T follicular helper cell (primary cell): ENCODE results near the gene LIN28B.
"Not testable (repeated sequence)": the region's sequence is repeated elsewhere in the genome, so short reads cannot be mapped to it uniquely, and the experiment has no call there.

Source experiments
- DNase-seq: peaks from one replicate; pipeline ENCODE4 v3.0.0-alpha.2; 2020; ENCODE audit warnings: low read depth

The LIN28B gene

DNA sequence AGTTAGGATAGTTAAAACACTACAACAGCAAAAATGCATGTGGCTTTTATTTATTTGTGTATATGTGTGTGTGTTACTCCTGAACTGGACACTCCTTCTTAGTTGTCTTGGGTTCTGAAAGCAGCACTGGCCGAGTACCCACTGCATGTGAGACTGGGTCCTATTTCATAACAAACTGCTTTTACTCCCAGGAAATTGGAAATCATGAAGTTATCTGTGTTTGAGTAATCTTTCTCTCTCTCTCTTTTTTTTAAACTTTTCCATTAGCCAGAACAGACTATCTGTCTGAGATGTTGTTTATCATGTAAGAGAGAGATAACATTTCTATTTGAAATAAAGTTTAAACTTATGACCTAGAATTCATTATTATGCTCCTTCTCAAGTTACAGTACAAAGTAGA is 110.4 kb downstream of the LIN28B start:
- no peak for DNase-seq

- no peak for DNase-seq
Measured at GRCh38 chr6:105068407-105068806, 111.5 kb downstream of the LIN28B start.

- DNase-seq: no peak
Measured at GRCh38 chr6:105069821-105070445, 113.0 kb downstream of the LIN28B start.

- DNase-seq: no peak
Measured at GRCh38 chr6:105072798-105073199, 115.9 kb downstream of the LIN28B start.

DNA sequence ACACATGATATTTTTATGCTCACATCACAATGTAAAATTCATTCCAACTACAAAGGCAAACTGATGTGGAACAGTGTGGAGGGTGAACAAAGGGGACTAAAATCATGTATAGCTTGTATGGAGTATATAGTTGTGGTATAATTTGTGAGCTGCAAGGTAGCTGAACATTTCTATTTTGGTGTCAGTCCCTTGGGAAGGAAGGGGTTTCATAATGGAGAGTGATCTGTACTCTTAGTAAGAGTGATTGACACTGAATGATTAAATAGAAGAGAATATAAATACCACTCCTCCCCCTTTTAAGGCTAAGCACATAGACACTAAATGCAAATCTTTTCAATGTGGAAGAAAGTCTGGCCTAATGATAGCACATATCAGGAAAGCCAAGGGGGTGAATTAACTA is 118.3 kb downstream of the LIN28B start:
- no peak for DNase-seq

- not testable (repeated sequence) for DNase-seq
Measured at GRCh38 chr6:105076418-105076817, 119.5 kb downstream of the LIN28B start.

GRCh38 chr6:105077596-105078385 is 120.9 kb downstream of the LIN28B start:
- DNase-seq: no peak

GRCh38 chr6:105078386-105078708 is 121.4 kb downstream of the LIN28B start:
- no peak for DNase-seq

- no peak for DNase-seq
Measured at GRCh38 chr6:105080279-105080678, 123.4 kb downstream of the LIN28B start.

- not testable (repeated sequence) for DNase-seq
Measured at GRCh38 chr6:105081662-105082061, 124.8 kb downstream of the LIN28B start.

DNA sequence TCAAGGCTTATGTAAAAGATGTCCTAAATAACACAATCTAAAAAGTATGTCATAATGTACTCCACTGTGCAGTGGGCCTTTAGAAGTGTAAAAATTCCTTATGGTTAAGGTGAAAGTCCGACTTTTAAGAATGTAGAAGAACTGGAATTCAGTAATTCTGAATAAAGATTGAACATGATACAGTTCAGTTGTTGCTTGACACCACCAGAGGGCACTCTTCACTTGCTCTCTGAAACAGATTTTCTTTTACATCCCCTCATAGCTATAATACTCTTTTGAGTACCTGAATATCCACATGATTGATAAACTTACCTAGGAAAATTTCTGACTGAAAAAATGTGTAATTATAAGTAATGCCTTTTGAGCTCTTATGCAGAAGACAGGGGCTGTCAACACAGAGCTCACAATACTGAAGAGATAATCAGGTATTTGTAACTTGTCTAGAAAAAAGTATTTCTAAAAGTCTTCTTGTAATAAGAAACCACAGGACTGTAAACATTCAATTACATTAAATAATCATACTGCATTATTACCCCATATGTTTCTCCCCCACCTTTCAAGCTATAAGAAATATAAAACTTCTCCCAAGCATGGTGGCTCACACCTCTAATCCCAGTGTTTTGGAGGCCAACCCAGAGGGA is 130.8 kb downstream of the LIN28B start:
- DNase-seq: no peak

DNA sequence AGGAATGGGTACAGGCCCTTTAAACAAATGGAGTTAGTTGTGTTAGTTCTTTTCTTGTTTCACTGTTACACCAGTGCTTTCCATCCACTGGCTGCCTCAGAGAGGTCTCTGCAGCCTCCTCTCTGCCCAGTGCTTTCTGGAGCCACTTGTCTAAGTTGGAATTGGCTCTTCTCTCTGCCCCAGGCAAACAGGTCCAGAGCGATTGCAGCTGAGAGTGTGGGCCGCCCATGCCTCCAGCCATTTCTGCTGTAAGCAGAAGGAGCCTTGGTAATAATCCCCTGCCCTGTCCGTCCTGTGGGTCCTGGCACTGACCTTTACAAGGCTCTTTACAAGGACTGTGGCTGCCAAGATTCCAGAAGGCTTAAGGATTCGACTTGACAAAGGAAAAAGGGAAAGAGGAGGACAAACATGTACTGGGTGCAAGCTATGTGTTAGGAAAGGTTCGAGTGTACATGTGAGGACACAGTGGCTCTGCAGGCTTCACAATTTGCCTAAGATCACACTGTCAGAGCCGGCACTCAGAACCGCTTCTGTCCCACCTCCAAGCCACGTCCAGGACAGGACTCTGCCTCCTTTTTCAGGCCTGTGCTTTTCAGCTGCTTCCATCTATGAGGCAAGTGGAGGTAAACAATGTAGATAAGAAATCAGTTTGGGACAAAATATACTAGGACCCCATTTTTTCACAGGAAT is 134.4 kb downstream of the LIN28B start:
- DNase-seq: no peak

GRCh38 chr6:105094133-105094640 is 137.3 kb downstream of the LIN28B start:
- DNase-seq: no peak

DNA sequence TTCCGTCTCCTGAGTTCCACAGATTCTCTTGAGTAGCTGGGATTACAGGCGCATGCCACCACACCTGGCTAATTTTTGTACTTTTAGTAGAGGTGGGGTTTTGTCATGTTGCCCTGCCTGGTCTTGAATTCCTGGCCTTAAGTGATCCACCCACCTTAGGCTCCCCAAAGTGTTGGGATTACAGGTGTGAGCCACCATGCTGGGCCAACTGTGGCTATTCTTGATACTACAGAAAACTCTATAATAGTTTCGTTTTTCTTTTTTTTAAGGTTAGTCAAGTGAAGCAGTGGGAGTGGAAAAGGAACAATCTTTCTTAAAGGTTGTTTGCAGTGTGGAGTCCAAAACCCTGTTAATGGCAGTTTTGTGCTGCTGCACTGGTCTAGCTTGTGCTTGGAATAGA is 138.2 kb downstream of the LIN28B start:
- no peak for DNase-seq

DNA sequence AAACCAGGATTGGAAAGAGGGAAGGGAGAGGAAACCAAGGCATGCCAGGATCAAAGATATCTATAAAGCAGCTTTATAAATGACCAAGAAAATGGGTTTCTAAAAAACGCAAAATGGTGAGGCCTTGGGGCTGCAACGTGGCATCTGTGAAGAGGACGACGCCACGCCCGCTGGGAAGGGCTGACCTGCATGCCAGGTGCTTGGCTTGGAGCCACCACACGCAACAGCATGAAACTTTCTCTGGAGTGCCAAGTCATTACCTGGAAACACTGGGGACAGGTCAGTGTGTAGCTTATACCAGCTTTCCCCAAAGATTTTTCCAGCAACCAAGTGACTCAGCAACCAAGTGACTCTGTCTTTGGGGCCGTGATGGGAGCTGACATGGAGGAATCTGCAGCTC is 140.4 kb downstream of the LIN28B start:
- DNase-seq: no peak

DNA sequence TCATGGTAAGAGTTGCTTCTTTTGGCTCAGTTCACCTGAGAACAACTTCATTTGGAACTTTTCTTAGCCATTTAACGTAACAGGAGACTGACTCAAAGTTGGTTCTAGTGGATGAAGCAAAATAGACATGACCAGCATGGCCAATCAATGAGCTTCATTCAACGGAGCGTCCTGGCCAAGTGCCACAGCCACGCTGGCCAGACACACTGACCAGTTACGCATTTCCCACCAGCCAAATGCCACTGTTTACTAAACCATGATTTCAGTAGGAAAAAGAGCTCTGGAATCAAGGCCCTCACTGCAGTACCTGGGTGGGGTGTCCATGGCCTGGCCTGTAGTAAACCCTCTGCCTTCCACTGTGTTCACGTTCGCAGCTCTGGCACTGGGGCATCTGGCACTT is 142.5 kb downstream of the LIN28B start:
- no peak for DNase-seq

GRCh38 chr6:105102186-105102585 is 145.3 kb downstream of the LIN28B start:
- DNase-seq: no peak

DNA sequence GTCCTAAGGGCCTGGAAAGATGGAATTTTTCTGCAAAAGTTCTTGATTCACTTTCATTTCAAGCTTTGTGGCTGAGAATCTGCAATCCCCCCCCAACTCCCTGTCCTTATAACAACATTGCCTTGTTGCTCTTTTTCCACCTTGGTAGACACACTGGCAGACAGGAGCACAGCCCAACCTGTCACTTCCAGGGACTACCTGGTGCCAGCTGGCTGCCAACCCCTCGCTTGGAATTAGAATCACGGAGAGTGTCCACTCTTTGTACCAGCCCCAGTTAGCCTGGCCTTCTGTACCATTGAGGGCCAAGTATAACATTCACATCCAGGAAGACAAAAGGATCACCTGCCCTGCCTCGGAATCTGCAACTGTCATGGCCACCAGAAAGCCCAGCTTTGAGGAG is 148.2 kb downstream of the LIN28B start:
- no peak for DNase-seq

- no peak for DNase-seq
Measured at GRCh38 chr6:105106260-105106659, 149.4 kb downstream of the LIN28B start.

DNA sequence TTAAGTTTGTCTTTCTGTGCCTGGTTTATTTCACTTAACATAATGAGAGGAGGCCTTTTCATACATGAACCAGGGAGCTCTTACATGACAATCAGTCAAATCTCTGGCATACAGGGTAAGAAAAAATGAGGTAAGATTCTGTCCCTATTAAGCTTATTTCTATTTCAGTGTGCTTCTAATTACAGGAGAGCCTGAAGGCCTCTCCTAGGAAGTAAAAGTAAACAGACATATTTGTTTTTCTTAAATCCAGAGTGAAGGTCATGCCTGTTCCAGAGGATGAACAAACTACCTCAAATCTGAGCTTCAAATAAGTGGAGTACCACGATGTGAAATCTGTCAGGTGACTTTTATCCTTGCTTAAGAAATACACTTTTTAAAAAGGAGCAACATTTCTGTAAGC is 150.3 kb downstream of the LIN28B start:
- no peak for DNase-seq

DNA sequence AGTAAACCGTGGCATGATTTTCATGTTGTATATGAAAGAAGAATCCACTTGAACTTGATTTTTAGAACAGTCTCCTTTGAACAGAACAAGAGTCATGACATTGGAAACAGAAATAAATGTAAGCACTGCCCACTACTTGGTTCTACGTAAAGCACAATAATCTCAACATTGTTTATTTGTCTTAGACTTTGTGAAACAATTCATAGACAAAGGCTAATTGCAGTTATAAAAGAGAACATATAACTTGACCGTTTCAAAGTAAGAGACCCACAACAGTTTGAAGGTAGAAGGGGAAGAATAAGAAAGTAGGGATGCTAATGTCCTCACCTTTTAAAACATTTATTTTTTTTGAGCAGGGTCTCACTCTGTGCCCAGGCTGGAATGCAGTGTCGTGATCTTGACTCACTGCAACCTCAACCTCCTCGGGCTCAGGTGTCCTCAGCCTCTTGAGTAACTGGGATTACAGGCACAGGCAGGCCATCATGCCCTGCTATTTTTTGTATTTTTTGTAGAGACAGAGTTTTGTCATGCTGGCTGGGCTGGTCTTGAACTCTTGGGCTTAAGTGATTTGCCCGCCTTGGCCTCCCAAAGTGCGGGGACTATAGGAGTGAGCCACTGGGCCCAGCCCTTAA is 151.8 kb downstream of the LIN28B start:
- DNase-seq: no peak
